Measurements from ENCODE around the gene NUP93. TPM values are rescaled to one million over a fixed set of nuclear protein-coding genes. Genes with fewer than 3 reads are reported as not detected.
"Not testable (repeated sequence)": the region's sequence is repeated elsewhere in the genome, so short reads cannot be mapped to it uniquely, and the experiment has no call there.

Gene NUP93
- total and polyA plus RNA-seq, 2 donors = 25.1 to 49.0 TPM

DNA sequence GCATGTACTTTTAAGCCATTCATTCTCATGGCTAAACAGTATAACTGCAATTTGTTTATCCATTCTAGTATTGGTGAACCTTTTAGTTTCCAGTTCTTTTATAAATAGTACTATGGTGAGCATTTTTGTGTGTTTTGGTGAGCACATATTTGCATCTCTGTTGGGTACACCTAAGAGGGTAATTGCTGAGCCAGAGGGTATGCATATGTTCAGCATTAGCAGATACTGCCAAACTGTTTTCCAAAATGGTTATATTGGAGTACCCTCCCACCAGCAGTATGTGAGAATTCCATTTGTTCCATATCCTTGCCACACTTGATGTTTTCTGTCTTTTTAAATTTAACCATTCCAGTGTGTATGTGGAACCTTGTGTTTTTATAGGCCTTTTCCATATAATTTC, 81.0 kb downstream of the NUP93 start:
- H3K36me3 ChIP-seq (ENCODE audit: insufficient read depth) = peaks cover 2% of the 10 kb centered on the region
- no peaks in the 10 kb centered on the region for H3K4me1 ChIP-seq (ENCODE audit: insufficient read depth)
- H3K27ac ChIP-seq (ENCODE audit: low read depth) = no peak overlapping the region
- H3K4me3 ChIP-seq (ENCODE audit: low read depth, low read length) = no peak overlapping the region
- DNase-seq (ENCODE audit: extremely low spot score) = no peak

DNA sequence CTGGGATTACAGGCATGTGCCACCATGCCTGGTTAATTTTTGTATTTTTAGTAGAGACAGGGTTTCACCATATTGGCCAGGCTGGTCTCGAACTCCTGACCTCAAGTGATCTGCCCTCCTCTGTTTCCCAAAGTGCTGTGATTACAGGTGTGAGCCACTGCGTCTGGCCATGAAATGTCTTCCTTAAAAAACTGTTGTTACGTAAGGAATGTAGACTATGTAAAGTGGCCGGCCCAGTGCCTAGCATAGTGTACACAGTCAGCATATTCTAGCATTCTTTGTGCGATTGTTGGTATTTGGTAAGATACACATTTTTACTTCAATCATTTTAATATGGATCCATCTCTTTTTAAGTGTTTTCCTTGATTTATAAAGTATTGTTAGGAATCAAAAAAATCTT, 81.7 kb downstream of the NUP93 start:
- not testable (repeated sequence) for H3K27ac ChIP-seq (ENCODE audit: low read depth); H3K4me3 ChIP-seq (ENCODE audit: low read depth, low read length); DNase-seq (ENCODE audit: extremely low spot score); H3K4me1 ChIP-seq (ENCODE audit: insufficient read depth); H3K36me3 ChIP-seq (ENCODE audit: insufficient read depth)
- WGBS = 95% methylated on average over 5 of the region's 5 CpGs

DNA sequence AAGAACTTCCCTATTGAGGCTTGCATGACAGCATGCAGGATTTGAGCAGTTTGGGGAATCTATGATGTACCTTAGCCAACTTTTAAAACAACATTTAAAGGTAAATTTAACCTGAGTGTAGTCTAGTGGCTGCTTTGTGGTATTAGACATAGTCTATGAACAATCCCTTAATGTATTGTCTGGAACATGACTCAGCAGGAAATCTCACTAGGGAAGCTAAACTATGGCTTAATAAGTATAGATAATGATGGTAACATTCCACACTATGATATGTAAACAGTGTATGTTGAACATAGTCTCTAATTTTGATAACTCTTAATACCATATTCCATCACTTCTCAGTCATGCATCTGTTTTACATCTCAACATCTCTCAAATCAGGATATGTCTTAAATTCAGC, 83.0 kb downstream of the NUP93 start:
- no peak overlapping the region for H3K27ac ChIP-seq (ENCODE audit: low read depth)
- no peak for DNase-seq (ENCODE audit: extremely low spot score)

DNA sequence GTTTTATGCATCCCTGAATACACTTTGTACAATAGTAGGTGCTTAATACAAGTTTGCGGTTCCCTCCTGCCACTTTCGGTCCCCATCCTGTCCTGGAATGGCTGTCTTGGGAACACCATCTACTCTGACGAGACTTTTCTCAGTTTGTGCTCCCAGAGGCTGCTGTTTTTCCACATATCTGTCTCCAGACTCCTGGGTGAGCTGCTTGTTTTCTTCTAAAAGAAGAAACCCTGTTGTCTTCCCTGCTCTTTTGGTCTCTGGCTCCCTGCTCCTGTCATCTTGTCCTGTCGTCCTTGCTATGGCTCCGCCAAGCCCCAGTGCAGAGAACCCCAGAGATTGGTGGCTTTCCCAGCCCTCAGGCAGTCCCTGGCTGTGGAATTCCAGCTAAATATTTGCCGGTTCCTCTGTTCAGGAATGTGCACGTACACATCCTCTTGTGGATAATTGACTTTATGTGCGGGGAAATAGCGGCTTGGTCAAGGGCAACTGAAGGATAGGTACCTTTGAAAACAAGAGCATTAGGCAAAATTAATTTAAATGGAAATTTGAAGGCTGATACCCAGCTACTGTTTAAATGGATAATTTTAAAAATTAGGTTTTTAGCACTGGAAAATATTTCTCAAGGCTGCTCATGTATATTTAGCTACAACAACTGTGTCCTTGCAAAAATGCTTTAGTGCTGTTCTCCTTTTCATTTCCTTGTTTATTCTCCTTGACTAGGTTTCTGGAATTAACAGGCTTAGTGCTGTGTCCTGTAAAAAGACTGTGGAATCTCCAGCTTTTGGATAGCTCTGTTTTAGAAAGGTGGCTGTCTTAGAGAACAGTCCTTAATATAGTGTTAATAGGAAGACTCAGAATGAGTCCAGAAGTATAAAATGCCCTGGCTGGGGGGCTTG, 84.9 kb downstream of the NUP93 start:
- H3K27ac ChIP-seq (ENCODE audit: low read depth) = no peak overlapping the region
- DNase-seq (ENCODE audit: extremely low spot score) = no peak
- H3K4me3 ChIP-seq (ENCODE audit: low read depth, low read length) = no peak overlapping the region
- WGBS = 66% methylated on average over 9 of the region's 9 CpGs
- H3K4me1 ChIP-seq (ENCODE audit: insufficient read depth) = no peaks in the 10 kb centered on the region
- peaks cover 2% of the 10 kb centered on the region for H3K36me3 ChIP-seq (ENCODE audit: insufficient read depth)

More for the DNA sequence above, 83.0 kb downstream of the NUP93 start:
- no peak overlapping the region for H3K4me3 ChIP-seq (ENCODE audit: low read depth, low read length)
- peaks cover 2% of the 10 kb centered on the region for H3K36me3 ChIP-seq (ENCODE audit: insufficient read depth)
- no peaks in the 10 kb centered on the region for H3K4me1 ChIP-seq (ENCODE audit: insufficient read depth)

DNA sequence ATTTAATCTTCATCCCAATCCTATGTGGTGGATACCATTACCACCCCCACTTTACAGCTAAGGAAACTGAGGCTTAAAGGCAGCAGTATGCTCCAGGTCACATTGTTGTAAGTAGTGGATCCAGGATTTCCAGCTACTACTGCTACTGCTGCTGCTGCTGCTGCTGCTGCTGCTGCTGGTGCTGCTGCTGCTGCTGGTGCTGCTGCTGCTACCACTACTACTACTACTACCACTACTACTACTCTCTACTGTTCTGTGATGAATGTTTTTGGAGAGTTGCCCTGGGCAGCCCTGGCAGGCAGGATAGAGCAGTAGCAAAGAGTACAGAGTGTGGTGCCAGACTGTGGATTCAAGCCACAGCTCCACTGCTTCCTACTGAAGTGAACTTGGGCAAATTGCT, 85.8 kb downstream of the NUP93 start:
- no peak for DNase-seq (ENCODE audit: extremely low spot score)
- no peaks in the 10 kb centered on the region for H3K36me3 ChIP-seq (ENCODE audit: insufficient read depth)
- H3K4me3 ChIP-seq (ENCODE audit: low read depth, low read length) = no peak overlapping the region
- H3K4me1 ChIP-seq (ENCODE audit: insufficient read depth) = no peaks in the 10 kb centered on the region
- no peak overlapping the region for H3K27ac ChIP-seq (ENCODE audit: low read depth)

DNA sequence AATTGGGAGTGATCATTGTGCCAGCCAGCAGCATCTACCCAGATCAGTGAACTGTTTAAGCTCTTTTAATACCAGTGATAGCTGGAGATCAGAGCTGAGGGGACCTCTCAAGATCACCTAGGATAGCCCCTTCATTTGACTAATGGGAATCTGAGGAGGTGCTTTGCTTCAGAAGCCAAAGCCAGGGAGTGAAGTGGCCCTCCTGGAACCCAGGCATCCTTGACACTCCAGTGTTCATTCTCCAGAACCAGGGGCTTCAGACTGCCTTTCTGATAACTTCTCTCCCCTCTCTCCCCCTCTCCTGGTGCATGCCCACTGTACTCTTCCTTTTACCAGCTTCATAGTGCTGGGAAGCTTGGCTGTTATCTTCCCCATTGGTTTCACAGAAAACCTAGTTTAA, 87.1 kb downstream of the NUP93 start:
- H3K27ac ChIP-seq (ENCODE audit: low read depth) = no peak overlapping the region
- H3K4me3 ChIP-seq (ENCODE audit: low read depth, low read length) = no peak overlapping the region
- H3K4me1 ChIP-seq (ENCODE audit: insufficient read depth) = no peaks in the 10 kb centered on the region
- no peak for DNase-seq (ENCODE audit: extremely low spot score)
- no peaks in the 10 kb centered on the region for H3K36me3 ChIP-seq (ENCODE audit: insufficient read depth)

DNA sequence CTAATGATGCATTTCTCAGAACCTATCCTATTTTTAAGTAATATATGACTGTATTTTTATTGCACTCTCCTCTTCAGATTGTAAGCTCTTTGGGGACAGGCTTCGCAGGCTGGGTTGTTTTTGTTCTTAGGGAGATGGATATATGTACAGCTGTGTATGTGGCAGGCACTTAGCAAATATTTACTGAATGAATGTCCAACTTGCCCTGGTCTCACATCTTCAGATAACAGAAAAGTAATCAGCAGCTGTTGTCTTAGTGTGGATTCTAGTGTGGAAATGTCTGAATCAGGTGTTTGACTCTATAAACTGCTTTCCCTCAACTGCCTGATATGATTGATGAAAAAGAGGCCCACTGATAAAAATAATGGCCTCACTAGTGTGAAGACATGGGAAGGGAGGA, 88.0 kb downstream of the NUP93 start:
- no peak for DNase-seq (ENCODE audit: extremely low spot score)
- H3K4me3 ChIP-seq (ENCODE audit: low read depth, low read length) = no peak overlapping the region
- WGBS = 93% methylated on average over 1 of the region's 1 CpG
- H3K36me3 ChIP-seq (ENCODE audit: insufficient read depth) = no peaks in the 10 kb centered on the region
- no peak overlapping the region for H3K27ac ChIP-seq (ENCODE audit: low read depth)
- no peaks in the 10 kb centered on the region for H3K4me1 ChIP-seq (ENCODE audit: insufficient read depth)

DNA sequence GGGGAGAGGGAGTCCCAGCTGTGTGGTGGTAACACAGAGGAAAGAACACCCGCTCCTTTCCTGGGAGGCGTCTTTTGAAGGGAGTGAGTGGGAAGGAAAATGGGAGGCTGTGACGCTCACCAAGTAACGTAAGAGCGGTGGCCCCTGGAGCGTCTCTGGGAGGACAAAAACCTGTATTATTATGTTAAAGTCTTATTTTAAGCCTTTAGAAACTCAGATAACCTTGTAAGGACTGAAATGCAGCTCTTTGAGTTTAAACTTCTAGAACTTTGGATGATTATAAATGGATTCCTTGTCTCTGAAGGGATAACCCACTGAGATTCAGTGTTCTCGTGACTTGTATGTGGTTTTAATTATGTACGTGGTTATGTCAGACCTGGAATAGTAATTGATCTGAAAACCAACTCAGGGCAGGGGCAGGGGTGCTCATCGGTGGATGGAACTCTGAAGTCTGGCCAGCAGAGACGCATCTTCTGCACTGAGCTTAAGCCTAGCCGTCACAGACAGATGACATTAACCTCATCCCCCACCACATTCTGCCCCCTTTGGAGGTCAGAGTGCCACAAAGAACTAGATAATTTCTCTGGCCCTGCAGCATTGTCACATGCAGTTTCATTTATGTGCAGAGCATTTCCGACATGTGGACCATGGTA, 93.3 kb downstream of the NUP93 start:
- no peaks in the 10 kb centered on the region for H3K4me1 ChIP-seq (ENCODE audit: insufficient read depth)
- DNase-seq (ENCODE audit: extremely low spot score) = no peak
- H3K36me3 ChIP-seq (ENCODE audit: insufficient read depth) = no peaks in the 10 kb centered on the region
- H3K27ac ChIP-seq (ENCODE audit: low read depth) = no peak overlapping the region
- 88% methylated on average over 12 of the region's 12 CpGs for WGBS
- H3K4me3 ChIP-seq (ENCODE audit: low read depth, low read length) = no peak overlapping the region

DNA sequence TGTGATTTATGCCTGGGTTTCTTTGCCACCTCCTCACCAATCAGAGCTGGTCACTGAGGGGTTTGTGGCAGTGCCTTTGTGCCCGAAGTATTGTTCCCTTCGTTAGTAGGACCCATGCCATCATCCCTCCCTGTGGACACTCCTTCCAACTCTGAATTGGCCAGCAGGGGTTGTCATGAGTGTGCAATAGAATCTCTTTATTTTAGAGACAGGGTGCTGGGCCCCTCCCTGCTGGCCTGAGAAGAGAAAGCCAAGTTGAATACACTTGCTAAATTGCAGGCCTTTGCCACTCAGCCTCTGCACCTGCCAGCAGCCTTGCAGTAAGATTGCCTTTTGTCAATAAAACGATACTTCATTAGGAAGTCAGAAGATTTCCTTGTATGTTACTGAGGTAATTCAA, 94.4 kb downstream of the NUP93 start:
- Histone ChIP-seq H3K4me3 (ENCODE audit: low read depth, low read length) (no peak overlapping the region), H3K27ac (ENCODE audit: low read depth) (no peak overlapping the region), H3K4me1 (ENCODE audit: insufficient read depth) (no peaks in the 10 kb centered on the region), H3K36me3 (ENCODE audit: insufficient read depth) (no peaks in the 10 kb centered on the region)
- DNase-seq (ENCODE audit: extremely low spot score) = no peak
- WGBS = 77% methylated on average over 3 of the region's 3 CpGs

DNA sequence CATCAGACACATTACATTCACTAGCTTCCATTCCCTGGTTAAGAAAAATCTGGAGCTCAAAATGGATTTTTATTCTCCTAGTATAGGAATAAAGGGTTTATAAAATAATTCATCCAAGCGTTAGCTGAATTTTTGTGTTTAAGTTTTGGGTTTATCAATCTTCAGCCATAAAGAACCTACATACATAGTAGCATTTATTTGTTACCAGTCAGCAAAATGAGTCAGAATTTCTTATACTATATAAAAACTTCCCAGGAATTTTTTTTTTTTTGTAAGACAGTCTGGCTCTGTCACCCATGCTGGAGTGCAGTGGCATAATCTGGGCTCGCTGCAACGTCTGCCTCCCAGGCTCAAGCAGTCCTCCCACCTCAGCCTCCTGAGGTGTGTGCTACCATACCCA, 94.9 kb downstream of the NUP93 start:
- Histone ChIP-seq H3K27ac (ENCODE audit: low read depth) (no peak overlapping the region), H3K36me3 (ENCODE audit: insufficient read depth) (no peaks in the 10 kb centered on the region), H3K4me3 (ENCODE audit: low read depth, low read length) (no peak overlapping the region), H3K4me1 (ENCODE audit: insufficient read depth) (no peaks in the 10 kb centered on the region)
- WGBS = 93% methylated on average over 3 of the region's 3 CpGs
- no peak for DNase-seq (ENCODE audit: extremely low spot score)

DNA sequence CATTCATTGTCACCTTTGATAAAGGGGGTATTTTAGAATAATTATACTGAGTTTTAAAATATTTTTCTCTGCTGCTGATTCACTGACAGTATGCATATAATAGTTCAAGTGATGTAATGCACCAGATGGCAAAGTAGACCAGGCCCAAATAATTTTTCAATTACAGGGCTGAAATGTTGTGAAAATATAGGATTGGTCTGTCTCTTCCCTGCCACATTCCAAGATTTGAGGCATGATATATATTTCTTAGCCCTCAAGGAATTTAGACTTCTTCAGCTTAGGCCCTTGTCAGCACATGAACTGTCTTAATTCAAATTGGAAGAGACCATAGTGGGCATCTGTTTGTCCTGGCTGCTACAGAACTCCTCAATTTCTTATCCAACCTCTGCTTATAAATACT, 95.9 kb downstream of the NUP93 start:
- no peaks in the 10 kb centered on the region for H3K4me1 ChIP-seq (ENCODE audit: insufficient read depth)
- no peak overlapping the region for H3K4me3 ChIP-seq (ENCODE audit: low read depth, low read length)
- no peaks in the 10 kb centered on the region for H3K36me3 ChIP-seq (ENCODE audit: insufficient read depth)
- no peak overlapping the region for H3K27ac ChIP-seq (ENCODE audit: low read depth)
- no peak for DNase-seq (ENCODE audit: extremely low spot score)

DNA sequence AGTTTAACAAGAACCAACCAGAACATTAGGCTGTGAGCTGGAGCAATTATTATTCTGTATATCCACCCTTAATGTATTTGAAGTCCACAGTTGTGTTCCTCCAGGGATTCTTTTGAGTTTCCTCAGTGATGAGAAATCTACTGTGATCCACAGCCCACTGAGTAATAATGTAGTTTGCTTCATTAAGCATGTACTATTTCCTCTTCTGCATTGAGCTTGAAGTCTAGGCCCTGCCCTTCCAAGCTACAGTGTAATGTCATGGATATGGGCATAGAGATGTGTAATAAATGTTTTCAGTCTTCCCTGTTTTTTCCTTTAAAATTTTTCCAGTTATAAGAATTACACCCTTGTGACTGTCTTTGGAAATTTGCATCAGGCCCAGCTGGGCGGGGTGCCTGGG, 98.7 kb downstream of the NUP93 start:
- DNase-seq (ENCODE audit: extremely low spot score) = no peak
- no peaks in the 10 kb centered on the region for H3K36me3 ChIP-seq (ENCODE audit: insufficient read depth)
- 98% methylated on average over 1 of the region's 1 CpG for WGBS
- H3K27ac ChIP-seq (ENCODE audit: low read depth) = no peak overlapping the region
- no peak overlapping the region for H3K4me3 ChIP-seq (ENCODE audit: low read depth, low read length)
- no peaks in the 10 kb centered on the region for H3K4me1 ChIP-seq (ENCODE audit: insufficient read depth)

DNA sequence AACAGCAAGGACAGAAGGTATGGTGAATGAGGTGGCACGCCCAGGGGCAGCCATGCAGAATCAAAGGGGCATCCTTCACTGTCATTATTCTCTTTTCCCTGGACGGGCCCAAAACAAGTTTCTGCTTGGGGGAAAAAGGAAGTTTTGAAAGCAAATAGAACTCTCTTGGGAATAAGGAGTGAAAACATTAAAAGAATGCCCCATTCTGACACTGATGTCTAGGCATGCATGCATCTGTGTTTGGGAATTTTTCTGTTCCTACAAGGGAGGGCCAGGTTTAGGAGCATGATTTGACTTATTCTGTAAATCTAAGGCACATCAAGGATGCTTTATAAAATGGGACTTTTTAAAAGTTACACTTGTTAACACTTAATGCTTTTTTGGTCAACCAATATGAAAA, 100.7 kb downstream of the NUP93 start:
- no peaks in the 10 kb centered on the region for H3K4me1 ChIP-seq (ENCODE audit: insufficient read depth)
- H3K4me3 ChIP-seq (ENCODE audit: low read depth, low read length) = no peak overlapping the region
- no peak for DNase-seq (ENCODE audit: extremely low spot score)
- H3K36me3 ChIP-seq (ENCODE audit: insufficient read depth) = no peaks in the 10 kb centered on the region
- 62% methylated on average over 2 of the region's 2 CpGs for whole genome bisulfite sequencing
- H3K27ac ChIP-seq (ENCODE audit: low read depth) = no peak overlapping the region

DNA sequence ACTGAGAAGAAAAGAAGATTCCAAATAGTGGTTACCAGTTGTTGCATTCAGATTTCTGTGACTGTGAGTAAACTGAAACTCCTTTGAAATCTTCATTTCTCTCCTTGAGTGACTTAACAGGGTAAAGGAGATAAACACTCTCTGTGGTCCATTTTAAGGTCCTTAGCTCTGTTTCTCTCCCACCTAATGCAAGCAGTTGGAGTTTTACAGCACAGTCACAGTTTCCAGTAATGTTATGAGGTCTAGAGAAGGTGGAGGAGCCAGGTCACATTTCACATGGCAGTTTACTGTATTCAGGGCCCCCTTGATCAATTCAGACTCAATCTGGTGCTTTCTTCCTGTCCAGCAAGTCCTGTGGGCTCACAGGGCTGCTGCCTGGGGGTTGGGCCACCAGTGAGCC, 102.8 kb downstream of the NUP93 start:
- Histone ChIP-seq H3K36me3 (ENCODE audit: insufficient read depth) (no peaks in the 10 kb centered on the region), H3K27ac (ENCODE audit: low read depth) (no peak overlapping the region), H3K4me1 (ENCODE audit: insufficient read depth) (no peaks in the 10 kb centered on the region), H3K4me3 (ENCODE audit: low read depth, low read length) (no peak overlapping the region)
- no peak for DNase-seq (ENCODE audit: extremely low spot score)

All from urinary bladder (tissue), 4 donors.